Stimulated activated CD4-positive, alpha-beta T cell treated with anti-CD3 and anti-CD28 coated beads, Interleukin-1b, Interleukin-23, amount 100 ng/mL, for 24 hours (primary cell): ENCODE measurements around the gene CTNNA3.

ENCODE experiments used
- DNase-seq, 4 experiments: peaks; one replicate each; pipeline ENCODE4 v3.0.0-alpha.2; 2020; ENCODE audit warnings: low read depth in 4 of 4, low spot score in 1 of 4

CTNNA3 gene

DNA sequence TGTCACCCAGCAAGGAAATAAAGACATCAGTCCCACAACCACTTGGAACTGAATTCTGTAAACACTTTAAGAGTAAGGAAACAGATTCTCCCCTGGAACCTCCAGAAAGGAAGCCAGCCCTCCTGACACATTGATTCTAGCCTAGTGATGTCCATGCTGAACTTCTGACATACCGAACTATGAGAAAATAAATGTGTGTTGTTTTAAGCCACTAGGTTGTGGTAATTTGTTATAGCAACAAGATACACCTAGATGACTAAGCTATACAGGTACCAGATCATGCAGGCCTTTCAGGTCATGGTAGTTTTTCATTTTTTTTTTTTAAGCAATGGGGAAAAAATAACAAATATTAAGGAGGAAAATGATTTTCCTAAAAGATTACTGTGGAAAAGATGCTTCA lies 807.8 kb downstream of the CTNNA3 start:
- DNase-seq = no peak

DNA sequence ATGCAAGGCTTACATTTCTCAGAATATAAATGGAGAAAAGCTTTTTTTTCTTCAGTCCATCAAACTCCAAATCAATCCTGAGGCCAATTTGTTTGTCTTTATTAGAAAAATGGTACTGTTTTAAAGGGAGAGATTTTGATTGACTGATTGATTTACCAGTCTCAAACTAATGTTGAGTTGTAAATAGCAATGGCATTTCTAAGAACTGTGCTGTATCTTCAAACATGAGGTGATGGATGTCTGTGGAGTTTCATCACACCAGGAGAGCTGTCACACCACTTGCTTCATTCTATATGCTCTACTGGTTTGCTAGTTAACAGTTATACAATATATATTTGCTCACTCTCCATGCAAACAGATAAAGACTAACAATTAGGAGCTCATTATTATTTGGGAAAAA lies 809.1 kb downstream of the CTNNA3 start:
- DNase-seq = no peak

DNA sequence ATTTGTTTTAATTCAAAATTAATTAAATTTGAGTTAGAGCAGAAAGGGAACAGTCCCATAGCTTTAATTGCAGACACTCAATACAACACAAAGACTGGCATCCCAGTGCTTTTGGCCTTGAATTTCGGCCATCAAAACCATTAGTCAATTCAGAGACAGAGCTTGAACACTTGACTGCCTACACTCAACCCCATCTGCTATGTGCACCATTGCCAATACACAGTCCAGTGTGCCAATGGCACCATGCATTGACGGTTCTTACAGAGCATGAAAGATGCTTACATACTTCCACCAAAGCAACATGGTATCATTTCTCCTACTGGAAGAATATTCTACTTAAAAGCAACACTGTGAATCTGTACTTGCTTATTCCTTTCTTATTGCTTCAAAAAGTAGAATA lies 813.7 kb downstream of the CTNNA3 start:
- no peak for DNase-seq

DNA sequence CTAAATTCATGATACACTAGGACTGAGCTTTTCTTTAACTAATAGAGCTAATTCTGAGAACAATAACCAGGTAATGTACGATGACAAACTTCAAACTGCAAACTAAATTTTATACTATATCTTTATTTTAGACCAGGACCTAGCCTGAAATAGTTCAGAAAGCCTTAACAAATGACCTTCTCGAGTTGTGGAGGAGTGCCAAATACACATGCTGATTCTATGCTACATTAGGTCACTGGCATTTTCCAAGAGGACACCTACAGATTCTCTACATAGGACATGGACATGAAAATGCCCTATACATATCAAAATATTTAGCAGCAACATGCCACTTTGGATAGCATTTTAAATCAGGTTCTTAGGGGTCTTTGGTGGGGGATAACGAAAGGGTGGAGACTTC lies 814.2 kb downstream of the CTNNA3 start:
- no peak for DNase-seq

GRCh38 chr10:66880826-66881225 lies 815.2 kb downstream of the CTNNA3 start:
- DNase-seq = no peak

- no peak for DNase-seq
Measured at GRCh38 chr10:66880292-66880691, 815.7 kb downstream of the CTNNA3 start.

DNA sequence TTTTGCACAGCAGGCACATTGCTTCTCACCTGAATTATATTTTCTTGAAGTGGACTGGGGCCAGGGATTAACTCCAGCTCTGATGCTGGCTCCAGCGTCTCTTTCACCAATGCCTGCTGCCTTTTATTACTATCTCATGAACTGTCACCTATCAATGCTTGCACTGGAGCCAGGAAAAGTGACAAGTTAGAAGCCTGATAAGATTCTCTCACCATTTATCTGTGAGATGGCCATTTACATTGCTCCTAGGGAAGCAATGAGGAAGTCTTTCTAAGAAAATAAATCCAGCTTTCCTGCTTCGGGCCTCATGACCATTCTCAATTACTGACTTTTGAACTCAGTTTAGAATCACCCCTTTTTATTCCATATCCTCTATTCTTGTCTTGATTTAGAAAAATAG lies 818.6 kb downstream of the CTNNA3 start:
- DNase-seq = no peak

DNA sequence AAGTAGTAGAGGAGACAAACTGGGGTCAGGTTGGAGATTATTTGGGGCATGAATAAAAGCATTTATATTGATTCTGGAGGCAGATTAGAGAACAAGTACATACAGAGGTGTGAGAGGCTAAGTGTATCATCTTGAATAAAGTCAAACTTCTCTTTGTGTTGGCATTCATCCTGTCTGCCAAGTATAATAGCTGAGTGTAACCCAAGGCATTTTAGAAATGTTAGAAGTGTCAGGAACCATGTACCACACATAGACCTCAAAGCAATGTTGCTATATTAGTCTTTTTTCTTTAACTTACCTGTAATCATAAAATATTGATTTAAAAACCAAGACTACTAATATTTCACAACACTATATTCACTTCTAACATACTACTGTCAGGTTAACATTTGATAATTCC lies 826.4 kb downstream of the CTNNA3 start:
- DNase-seq = no peak

- no peak for DNase-seq
Measured at GRCh38 chr10:66862687-66863258, 833.2 kb downstream of the CTNNA3 start.

DNA sequence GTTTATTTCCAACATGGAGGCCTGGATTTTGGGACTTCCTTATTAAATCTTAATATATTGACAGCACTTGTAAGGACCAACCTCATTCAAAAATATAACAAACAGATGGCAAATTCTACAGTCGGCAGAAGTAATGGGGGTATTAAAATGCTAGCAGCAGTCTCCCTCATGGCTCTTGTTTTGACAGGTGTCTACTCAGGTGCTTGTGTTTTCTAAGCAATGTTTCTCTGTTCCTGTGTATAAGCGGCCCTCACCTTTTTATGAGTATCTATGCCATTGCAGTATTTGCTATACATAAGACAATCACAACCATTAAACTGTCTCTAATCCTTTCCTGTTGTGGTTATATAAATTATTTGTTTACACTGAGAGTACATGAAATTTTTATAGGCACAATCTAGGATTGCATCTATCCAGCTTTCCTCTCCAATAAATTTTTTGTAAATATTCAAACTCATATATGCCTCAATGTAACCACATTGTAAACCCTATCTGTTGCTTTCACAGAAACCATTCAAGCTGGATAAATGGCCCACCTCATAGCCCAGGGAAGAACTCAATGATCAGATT lies 835.5 kb downstream of the CTNNA3 start:
- no peak for DNase-seq

DNA sequence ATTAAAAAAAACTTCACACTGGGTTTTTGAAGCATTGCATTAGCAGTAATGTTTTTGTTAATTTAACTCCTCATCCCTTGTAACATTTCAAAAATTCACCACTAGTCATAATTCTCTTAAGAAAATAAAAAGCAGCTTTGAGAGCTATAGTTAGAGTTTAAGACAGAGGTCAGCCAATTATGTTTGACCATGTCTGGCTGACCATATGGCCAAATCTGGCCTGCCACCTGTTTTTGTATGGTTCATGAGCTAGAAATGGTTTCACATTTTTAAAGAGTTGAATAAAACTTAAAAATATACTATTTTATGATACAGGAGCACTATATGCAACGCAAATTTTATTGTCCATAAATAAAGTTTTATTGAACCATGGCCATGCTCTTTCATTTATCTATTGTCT lies 843.2 kb downstream of the CTNNA3 start:
- no peak for DNase-seq

- DNase-seq = no peak
Measured at GRCh38 chr10:66848856-66849255, 847.1 kb downstream of the CTNNA3 start.

DNA sequence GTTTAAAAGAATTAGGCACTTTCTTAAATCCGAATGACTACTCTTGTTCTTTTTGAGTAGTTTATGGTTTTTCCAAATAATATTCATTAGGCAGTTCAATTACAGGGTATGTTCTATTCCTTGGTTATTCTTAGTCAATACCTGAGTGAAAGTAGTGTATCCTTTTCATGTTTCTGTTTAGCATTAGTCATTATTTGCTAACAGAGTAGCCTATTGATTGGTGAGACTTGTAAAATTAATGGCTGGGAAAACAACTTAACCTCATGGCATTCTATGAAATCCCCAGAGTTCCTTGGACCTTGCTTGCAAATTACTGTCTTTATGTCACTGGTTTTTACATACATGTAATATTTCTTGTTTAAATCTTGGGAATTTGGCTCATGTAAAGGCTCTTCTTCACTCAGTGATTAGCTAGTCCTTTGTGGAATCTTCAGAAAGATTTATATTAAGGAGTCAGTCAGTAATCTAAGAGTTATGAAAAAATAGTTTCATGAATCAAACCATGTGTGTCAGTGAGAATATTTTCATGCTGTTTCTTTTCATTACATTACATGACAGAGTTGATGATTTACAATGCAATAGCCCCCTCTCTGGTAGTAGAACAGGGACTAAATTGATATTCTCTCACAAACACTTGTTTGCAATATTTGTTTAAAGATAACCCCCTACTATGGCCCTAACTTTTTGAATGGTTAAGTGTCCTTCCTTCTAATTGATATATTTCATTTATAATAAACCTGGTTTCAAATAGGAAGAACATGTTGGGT lies 851.6 kb downstream of the CTNNA3 start:
- DNase-seq = no peak

- no peak for DNase-seq
Measured at GRCh38 chr10:66843396-66843795, 852.6 kb downstream of the CTNNA3 start.

- no peak for DNase-seq
Measured at GRCh38 chr10:66842867-66843266, 853.1 kb downstream of the CTNNA3 start.

- DNase-seq = no peak
Measured at GRCh38 chr10:66842371-66842770, 853.6 kb downstream of the CTNNA3 start.

- DNase-seq = no peak
Measured at GRCh38 chr10:66838656-66839055, 857.3 kb downstream of the CTNNA3 start.

- DNase-seq = no peak
Measured at GRCh38 chr10:66837990-66838389, 858.0 kb downstream of the CTNNA3 start.

GRCh38 chr10:66837335-66837734 lies 858.7 kb downstream of the CTNNA3 start:
- DNase-seq = no peak

DNA sequence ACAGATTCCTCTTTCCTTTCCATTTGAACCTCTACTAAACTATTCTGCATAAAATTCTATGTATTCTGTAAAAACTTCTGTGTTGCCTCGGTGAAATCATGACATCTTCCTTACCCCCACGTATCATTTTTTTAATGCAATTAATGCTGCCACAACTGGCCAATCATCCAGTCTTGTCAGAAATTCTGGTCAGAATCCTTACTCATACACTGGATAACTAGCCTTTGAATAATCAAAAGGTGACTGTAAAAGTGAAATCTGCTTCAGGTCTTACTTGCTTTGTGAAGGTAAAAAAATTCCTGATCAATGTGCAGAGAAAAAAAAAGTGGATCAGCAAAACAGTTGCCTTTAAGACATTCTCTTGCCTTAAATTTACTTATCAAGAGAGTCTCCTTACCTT lies 859.2 kb downstream of the CTNNA3 start:
- DNase-seq = no peak

GRCh38 chr10:66836057-66836456 lies 859.9 kb downstream of the CTNNA3 start:
- no peak for DNase-seq

- no peak for DNase-seq
Measured at GRCh38 chr10:66835400-66835799, 860.6 kb downstream of the CTNNA3 start.

- no peak for DNase-seq
Measured at GRCh38 chr10:66834802-66835201, 861.2 kb downstream of the CTNNA3 start.
